SU-DHL-6 (cell line): ENCODE data around the gene LPCAT3.

Source experiments
- EZH2phosphoT487 ChIP-seq: fragments of 200-600 bp; sonication (generic), shearing (Covaris generic); conservative IDR thresholded peaks from 2 replicates; pipeline ENCODE4 v1.6.1; 2018; ENCODE audit warnings: mild to moderate bottlenecking, antibody characterized with exemption, low read length, moderate library complexity, mixed read lengths
- TF ChIP-seq, protein P1 (sequence below): fragments of 200-600 bp; sonication (generic); IDR thresholded peaks from one replicate; pipeline ENCODE4 v1.5.1; 2017; ENCODE audit warnings: antibody characterized with exemption, mild to moderate bottlenecking, low read length, moderate library complexity; ENCODE audit not compliant: insufficient read depth, poor library complexity, severe bottlenecking

DNA sequence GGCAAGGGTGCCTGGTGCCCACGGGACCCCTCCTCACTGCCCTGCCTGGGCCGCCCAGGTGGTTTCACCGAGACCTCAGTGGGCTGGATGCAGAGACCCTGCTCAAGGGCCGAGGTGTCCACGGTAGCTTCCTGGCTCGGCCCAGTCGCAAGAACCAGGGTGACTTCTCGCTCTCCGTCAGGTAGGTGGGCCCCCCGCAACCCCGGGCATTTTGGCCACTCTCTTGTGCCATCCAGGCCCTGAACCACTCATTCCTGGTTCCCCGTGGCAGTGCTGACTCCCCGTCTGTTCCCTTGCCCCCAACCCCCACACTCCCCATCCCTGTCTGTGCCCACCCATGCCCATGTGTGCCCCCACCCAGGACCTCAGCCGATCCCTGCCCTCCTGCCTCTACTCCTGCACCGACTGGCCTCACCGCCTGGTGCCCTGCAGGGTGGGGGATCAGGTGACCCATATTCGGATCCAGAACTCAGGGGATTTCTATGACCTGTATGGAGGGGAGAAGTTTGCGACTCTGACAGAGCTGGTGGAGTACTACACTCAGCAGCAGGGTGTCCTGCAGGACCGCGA, 66.6 kb downstream of the LPCAT3 start:
- TF ChIP-seq, protein P1, sequence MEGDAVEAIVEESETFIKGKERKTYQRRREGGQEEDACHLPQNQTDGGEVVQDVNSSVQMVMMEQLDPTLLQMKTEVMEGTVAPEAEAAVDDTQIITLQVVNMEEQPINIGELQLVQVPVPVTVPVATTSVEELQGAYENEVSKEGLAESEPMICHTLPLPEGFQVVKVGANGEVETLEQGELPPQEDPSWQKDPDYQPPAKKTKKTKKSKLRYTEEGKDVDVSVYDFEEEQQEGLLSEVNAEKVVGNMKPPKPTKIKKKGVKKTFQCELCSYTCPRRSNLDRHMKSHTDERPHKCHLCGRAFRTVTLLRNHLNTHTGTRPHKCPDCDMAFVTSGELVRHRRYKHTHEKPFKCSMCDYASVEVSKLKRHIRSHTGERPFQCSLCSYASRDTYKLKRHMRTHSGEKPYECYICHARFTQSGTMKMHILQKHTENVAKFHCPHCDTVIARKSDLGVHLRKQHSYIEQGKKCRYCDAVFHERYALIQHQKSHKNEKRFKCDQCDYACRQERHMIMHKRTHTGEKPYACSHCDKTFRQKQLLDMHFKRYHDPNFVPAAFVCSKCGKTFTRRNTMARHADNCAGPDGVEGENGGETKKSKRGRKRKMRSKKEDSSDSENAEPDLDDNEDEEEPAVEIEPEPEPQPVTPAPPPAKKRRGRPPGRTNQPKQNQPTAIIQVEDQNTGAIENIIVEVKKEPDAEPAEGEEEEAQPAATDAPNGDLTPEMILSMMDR: no peak
- TF ChIP-seq EZH2phosphoT487: no peak
